ENCODE results near the gene DPCD.

- TF ChIP-seq, protein P1, sequence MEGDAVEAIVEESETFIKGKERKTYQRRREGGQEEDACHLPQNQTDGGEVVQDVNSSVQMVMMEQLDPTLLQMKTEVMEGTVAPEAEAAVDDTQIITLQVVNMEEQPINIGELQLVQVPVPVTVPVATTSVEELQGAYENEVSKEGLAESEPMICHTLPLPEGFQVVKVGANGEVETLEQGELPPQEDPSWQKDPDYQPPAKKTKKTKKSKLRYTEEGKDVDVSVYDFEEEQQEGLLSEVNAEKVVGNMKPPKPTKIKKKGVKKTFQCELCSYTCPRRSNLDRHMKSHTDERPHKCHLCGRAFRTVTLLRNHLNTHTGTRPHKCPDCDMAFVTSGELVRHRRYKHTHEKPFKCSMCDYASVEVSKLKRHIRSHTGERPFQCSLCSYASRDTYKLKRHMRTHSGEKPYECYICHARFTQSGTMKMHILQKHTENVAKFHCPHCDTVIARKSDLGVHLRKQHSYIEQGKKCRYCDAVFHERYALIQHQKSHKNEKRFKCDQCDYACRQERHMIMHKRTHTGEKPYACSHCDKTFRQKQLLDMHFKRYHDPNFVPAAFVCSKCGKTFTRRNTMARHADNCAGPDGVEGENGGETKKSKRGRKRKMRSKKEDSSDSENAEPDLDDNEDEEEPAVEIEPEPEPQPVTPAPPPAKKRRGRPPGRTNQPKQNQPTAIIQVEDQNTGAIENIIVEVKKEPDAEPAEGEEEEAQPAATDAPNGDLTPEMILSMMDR (IDR thresholded peaks at IDR 0.05), result no peak
- TF ChIP-seq POLR2AphosphoS5 (IDR thresholded peaks at IDR 0.05) (no peak), EP300 (IDR thresholded peaks at IDR 0.05) (no peak)
Observed at GRCh38 chr10:101624526-101625102, 36.5 kb downstream of the DPCD start.

Measured in gastroesophageal sphincter (tissue), 3 donors.